Left colon (tissue), 2 donors: Measurements from ENCODE around the gene KLK1. TPM values are rescaled to one million over a fixed set of nuclear protein-coding genes. Genes with fewer than 3 reads are reported as not detected.
A peak's percentile ranks its signal among the peaks of the same experiment; 100 is the strongest.

ENCODE experiments used
- ATAC-seq: fragments of 200-7000 bp; cut with Tn5 transposase; one replicate; pipeline ENCODE4 v1.9.1; 2020; ENCODE audit warnings: mild to moderate bottlenecking, moderate library complexity
- DNase-seq, 2 donors: peaks; one replicate each; pipeline ENCODE4 v3.0.0-alpha.2; 2020
- intact Hi-C, 2 donors: fragments of 100-400 bp; cut with DNase I in 1 of 2; cut with micrococcal nuclease in 1 of 2; formaldehyde crosslinking; loops; one replicate each; pipeline versions ENCODE4 v1.11.2 to v1.14.0; 2022; cut with DNase I, micrococcal nuclease
- long read RNA-seq: library from polyadenylated mRNA; unstranded; transcript quantifications from one replicate; pipeline ENCODE4 v2.0.0, GENCODE V29; 2021
- total RNA-seq, 2 donors: library from RNA; stranded (reverse); fragmentation: NEBNext Ultra II Directional; extraction: Animal tissue kit (Norgen Biotek cat#: 25700); gene quantifications; one replicate each; pipeline ENCODE4 v1.2.1, GENCODE V29; 2021
- donor health status: DM: no; HTN: no; CAD: no.
- donor health status: DM: yes; HTN: yes; CAD: no.

KLK1 gene
- 100 to 1,000 TPM; 182 to 236 TPM for total RNA-seq
- long read RNA-seq, transcript KLK1-201 (5 exons, 866 nt), result major isoform, 8 of 12 reads
- long read RNA-seq, partial matches to known transcripts, result 4 of 12 reads
- long read RNA-seq, other reads (novel, unspliced or antisense), result 0 of 12 reads

DNA sequence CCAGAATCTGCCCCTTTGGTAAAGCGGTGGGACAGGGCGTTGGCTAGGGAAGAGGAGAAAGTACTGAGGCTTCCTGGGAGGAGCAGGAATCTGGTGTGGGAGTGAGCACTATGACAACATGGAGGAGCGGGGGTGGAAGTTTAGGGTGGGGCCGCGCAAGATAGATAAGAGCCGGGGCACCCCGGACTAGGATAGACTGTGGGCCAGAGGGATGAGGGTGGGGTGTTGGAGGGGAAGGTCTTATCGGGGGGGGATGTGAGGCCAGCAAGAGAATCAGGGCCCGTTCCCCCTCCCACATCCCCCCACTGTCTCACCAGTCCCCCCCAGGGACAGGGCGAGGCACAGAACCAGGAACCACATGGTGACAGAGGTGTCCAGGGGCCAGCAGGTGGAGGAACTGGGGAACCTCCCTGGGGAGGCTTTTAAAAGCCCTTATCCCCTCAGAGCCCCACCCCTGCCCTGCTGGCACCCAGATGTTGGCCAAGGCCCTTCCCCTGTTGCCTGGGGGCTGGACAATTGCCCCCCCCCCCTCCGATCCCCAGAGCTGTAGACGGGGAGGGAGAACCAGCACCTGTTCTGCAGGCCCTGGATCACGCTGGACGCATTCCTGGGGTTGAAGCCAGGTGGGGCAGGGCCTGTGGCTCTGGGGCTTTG, at the start of gene KLK1:
TSS of gene KLK1 (minus strand) at position 399 of the 654 bp plus-strand sequence. CDS start at position 360, 39 bp downstream.
- ATAC-seq, result peak; percentile 66
- intact Hi-C loops, result no loop called here
- DNase-seq, result peak; percentile 77 to 84

DNA sequence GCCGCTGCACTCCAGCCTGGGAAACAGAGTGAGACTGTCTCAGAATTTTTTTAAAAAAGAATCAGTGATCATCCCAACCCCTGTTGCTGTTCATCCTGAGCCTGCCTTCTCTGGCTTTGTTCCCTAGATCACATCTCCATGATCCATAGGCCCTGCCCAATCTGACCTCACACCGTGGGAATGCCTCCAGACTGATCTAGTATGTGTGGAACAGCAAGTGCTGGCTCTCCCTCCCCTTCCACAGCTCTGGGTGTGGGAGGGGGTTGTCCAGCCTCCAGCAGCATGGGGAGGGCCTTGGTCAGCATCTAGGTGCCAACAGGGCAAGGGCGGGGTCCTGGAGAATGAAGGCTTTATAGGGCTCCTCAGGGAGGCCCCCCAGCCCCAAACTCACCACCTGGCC, 49.5 kb upstream of the KLK1 start, which contains the start of gene KLK2:
TSS of gene KLK2 (plus strand) at position 384 of the 400 bp plus-strand sequence. CDS start 35 bp downstream, outside the sequence.
- DNase-seq (no peak), ATAC-seq (no peak)
- intact Hi-C loops, result no loop called here

DNA sequence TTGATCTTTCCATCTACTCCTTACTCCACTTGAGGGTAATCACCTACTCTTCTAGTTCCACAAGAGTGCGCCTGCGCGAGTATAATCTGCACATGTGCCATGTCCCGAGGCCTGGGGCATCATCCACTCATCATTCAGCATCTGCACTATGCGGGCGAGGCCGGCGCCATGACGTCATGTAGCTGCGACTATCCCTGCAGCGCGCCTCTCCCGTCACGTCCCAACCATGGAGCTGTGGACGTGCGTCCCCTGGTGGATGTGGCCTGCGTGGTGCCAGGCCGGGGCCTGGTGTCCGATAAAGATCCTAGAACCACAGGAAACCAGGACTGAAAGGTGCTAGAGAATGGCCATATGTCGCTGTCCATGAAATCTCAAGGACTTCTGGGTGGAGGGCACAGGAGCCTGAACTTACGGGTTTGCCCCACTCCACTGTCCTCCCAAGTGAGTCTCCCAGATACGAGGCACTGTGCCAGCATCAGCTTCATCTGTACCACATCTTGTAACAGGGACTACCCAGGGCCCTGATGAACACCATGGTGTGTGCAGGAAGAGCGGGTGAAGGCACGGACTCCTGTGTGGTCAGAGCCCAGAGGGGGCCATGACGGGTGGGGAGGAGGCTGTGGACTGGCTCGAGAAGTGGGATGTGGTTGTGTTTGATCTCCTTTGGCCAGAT, 47.0 kb upstream of the KLK1 start:
- no peak for DNase-seq
- intact Hi-C loops, result no loop called here
- ATAC-seq, result no peak

DNA sequence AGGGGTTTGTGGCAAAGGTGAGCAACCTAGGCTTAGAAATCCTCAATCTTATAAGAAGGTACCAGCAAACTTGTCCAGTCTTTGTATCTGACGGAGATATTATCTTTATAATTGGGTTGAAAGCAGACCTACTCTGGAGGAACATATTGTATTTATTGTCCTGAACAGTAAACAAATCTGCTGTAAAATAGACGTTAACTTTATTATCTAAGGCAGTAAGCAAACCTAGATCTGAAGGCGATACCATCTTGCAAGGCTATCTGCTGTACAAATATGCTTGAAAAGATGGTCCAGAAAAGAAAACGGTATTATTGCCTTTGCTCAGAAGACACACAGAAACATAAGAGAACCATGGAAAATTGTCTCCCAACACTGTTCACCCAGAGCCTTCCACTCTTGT, 45.9 kb upstream of the KLK1 start:
- DNase-seq, result no peak
- ATAC-seq, result peak; percentile 74
- intact Hi-C loops, result no loop called here

DNA sequence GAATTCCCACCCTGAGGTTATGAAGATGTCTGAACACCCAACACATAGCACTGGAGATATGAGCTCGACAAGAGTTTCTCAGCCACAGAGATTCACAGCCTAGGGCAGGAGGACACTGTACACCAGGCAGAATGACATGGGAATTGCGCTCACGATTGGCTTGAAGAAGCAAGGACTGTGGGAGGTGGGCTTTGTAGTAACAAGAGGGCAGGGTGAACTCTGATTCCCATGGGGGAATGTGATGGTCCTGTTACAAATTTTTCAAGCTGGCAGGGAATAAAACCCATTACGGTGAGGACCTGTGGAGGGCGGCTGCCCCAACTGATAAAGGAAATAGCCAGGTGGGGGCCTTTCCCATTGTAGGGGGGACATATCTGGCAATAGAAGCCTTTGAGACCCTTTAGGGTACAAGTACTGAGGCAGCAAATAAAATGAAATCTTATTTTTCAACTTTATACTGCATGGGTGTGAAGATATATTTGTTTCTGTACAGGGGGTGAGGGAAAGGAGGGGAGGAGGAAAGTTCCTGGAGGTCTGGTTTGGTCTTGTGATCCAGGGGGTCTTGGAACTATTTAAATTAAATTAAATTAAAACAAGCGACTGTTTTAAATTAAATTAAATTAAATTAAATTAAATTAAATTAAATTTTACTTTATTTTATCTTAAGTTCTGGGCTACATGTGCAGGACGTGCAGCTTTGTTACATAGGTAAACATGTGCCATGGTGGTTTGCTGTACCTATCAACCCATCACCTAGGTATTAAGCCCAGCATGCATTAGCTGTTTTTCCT, 38.1 kb upstream of the KLK1 start:
- no peak for DNase-seq
- intact Hi-C loops, result no loop called here
- no peak for ATAC-seq

DNA sequence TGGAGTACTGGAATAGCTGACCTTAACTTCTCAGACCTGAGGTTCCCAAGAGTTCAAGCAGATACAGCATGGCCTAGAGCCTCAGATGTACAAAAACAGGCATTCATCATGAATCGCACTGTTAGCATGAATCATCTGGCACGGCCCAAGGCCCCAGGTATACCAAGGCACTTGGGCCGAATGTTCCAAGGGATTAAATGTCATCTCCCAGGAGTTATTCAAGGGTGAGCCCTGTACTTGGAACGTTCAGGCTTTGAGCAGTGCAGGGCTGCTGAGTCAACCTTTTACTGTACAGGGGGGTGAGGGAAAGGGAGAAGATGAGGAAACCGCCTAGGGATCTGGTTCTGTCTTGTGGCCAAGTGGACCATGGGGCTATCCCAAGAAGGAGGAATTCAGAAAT, 37.4 kb upstream of the KLK1 start:
- intact Hi-C loops, result no loop called here
- no peak for DNase-seq
- no peak for ATAC-seq

- intact Hi-C loops, result no loop called here
- ATAC-seq (no peak), DNase-seq (no peak)
Observed at GRCh38 chr19:50859849-50860248, 36.3 kb upstream of the KLK1 start.

DNA sequence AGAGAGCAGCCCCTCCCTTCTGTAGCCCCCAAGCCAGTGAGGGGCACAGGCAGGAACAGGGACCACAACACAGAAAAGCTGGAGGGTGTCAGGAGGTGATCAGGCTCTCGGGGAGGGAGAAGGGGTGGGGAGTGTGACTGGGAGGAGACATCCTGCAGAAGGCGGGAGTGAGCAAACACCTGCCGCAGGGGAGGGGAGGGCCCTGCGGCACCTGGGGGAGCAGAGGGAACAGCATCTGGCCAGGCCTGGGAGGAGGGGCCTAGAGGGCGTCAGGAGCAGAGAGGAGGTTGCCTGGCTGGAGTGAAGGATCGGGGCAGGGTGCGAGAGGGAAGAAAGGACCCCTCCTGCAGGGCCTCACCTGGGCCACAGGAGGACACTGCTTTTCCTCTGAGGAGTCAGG, 35.3 kb upstream of the KLK1 start:
- intact Hi-C loops, result no loop called here
- ATAC-seq, result peak; percentile 98
- DNase-seq, result peak; percentile 61 to 74

DNA sequence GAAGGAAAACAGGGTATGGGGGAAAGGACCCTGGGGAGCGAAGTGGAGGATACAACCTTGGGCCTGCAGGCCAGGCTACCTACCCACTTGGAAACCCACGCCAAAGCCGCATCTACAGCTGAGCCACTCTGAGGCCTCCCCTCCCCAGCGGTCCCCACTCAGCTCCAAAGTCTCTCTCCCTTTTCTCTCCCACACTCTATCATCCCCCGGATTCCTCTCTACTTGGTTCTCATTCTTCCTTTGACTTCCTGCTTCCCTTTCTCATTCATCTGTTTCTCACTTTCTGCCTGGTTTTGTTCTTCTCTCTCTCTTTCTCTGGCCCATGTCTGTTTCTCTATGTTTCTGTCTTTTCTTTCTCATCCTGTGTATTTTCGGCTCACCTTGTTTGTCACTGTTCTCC, 33.8 kb upstream of the KLK1 start:
- ATAC-seq (no peak), DNase-seq (no peak)
- intact Hi-C loops, result no loop called here

GRCh38 chr19:50854636-50855410, 31.2 kb upstream of the KLK1 start, which contains the start of gene KLK3:
KLK3 (plus strand) TSS chr19:50854915; CDS start chr19:50854956, 41 bp downstream.
- intact Hi-C loops, result no loop called here
- DNase-seq (no peak), ATAC-seq (no peak)

DNA sequence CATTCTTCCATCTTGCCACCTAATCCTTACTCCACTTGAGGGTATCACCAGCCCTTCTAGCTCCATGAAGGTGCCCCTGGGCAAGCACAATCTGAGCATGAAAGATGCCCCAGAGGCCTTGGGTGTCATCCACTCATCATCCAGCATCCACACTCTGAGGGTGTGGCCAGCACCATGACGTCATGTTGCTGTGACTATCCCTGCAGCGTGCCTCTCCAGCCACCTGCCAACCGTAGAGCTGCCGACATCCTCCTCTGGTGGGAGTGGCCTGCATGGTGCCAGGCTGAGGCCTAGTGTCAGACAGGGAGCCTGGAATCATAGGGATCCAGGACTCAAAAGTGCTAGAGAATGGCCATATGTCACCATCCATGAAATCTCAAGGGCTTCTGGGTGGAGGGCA, 28.0 kb upstream of the KLK1 start:
- intact Hi-C loops, result no loop called here
- peak; percentile 34 for ATAC-seq
- no peak for DNase-seq

- intact Hi-C loops, result no loop called here
- ATAC-seq, result no peak
- DNase-seq, result no peak
Observed at GRCh38 chr19:50850738-50851137, 27.2 kb upstream of the KLK1 start.

GRCh38 chr19:50844296-50844935, 20.8 kb upstream of the KLK1 start:
- intact Hi-C loops, result no loop called here
- ATAC-seq (no peak), DNase-seq (no peak)

GRCh38 chr19:50843701-50844221, 20.2 kb upstream of the KLK1 start:
- intact Hi-C loops, result no loop called here
- DNase-seq (no peak), ATAC-seq (peak; percentile 31)

GRCh38 chr19:50843205-50843604, 19.6 kb upstream of the KLK1 start:
- ATAC-seq (no peak), DNase-seq (no peak)
- intact Hi-C loops, result no loop called here

GRCh38 chr19:50842130-50842529, 18.5 kb upstream of the KLK1 start:
- ATAC-seq, result no peak
- no peak for DNase-seq
- intact Hi-C loops, result no loop called here

- ATAC-seq, result no peak
- DNase-seq, result no peak
Observed at GRCh38 chr19:50839712-50840655, 16.4 kb upstream of the KLK1 start.

More at GRCh38 chr19:50839712-50840655, 16.4 kb upstream of the KLK1 start:
- intact Hi-C loops, result no loop called here
